AG04450 (cell line): ENCODE results near the gene ACER2. TPM values are rescaled to one million over a fixed set of nuclear protein-coding genes. Genes with fewer than 3 reads are reported as not detected.

ENCODE experiments used
- CTCF ChIA-PET: fragments of 300-600, 350-600 bp; formaldehyde crosslinking; extraction: SDS; loops from one replicate; lab custom pipeline; 2022; ENCODE audit warnings: antibody characterized with exemption, inconsistent platforms; lab: Charles Lee
- POLR2A ChIA-PET: fragments of 350-600 bp; formaldehyde crosslinking; extraction: SDS; loops from one replicate; lab custom pipeline; 2021; ENCODE audit warnings: antibody characterized with exemption, inconsistent platforms; lab: Yijun Ruan, JAX
- DNase-seq: peaks from one replicate; pipeline ENCODE4 v3.0.0-alpha.2; 2011; ENCODE audit warnings: low read depth, low spot score
- H3K27ac ChIP-seq: one replicate; pipeline ENCODE4 v1.5.1; 2012; ENCODE audit warnings: low read depth, low read length, control low read depth
- H3K27me3 ChIP-seq: one replicate; pipeline ENCODE4 v1.6.0; 2012; ENCODE audit warnings: low read length; ENCODE audit not compliant: control insufficient read depth, insufficient read depth
- H3K4me3 ChIP-seq: 2 replicates; pipeline ENCODE4 v1.5.1; 2011; ENCODE audit warnings: mild to moderate bottlenecking, low read depth, low read length, control low read depth
- H3K9me3 ChIP-seq: 2 replicates; pipeline ENCODE4 v1.5.1; 2012; ENCODE audit warnings: low read length; ENCODE audit not compliant: control insufficient read depth, insufficient read depth
- CTCF ChIP-seq: IDR thresholded peaks from 2 replicates; pipeline ENCODE4 v1.5.1; 2011; ENCODE audit warnings: low read depth, low read length, control low read depth, inconsistent platforms
- polyA plus RNA-seq: library from polyadenylated mRNA; depleted of rRNA; stranded (reverse); fragments of >200 nt; gene quantifications from 2 replicates; pipeline ENCODE4 v1.2.3, GENCODE V29; 2011

The ACER2 gene
- polyA plus RNA-seq, 1 experiment, result 2.3 TPM

DNA sequence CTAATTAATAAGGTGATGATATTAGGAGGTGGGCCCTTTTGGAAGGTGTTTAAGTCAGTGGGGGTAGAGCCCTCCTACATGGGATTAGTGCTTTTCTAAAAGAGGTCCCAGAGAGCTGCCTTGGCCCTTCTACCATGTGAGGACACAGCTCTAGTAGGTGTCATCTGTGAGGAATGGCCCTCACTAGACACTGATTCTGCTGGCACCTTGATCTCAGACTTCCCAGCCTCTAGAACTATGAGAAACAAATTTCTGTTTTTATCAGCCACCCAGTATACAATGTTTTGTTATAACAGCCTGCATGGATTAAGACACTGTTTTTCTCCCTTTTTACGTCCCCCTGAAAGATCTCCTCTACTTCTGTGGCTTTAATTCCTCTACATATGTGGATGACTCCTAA is 31.6 kb downstream of the ACER2 start:
- ChIA-PET CTCF (interaction anchor here (1.5 to 2.4 kb wide), 2 partner anchors 17 to 25 kb away, joined by 5 to 20 read pairs; no protein-coding TSS in a partner anchor), POLR2A (interaction anchor here (1.2 kb wide), 1 partner anchor 60 kb away, joined by 6 read pairs; the partner anchor contains the start of gene RPS6)
- no peak overlapping the region for H3K4me3 ChIP-seq
- H3K9me3 ChIP-seq, result no peaks in the 10 kb centered on the region
- no peak overlapping the region for H3K27ac ChIP-seq
- H3K27me3 ChIP-seq, result no peaks in the 10 kb centered on the region
- no peak for DNase-seq
- no peak for TF ChIP-seq CTCF

- no peak for TF ChIP-seq CTCF
- Histone ChIP-seq H3K4me3 (no peak overlapping the region), H3K27ac (no peak overlapping the region), H3K9me3 (no peaks in the 10 kb centered on the region), H3K27me3 (no peaks in the 10 kb centered on the region)
- ChIA-PET POLR2A (interaction anchor here (1.2 kb wide), 1 partner anchor 61 kb away, joined by 6 read pairs; the partner anchor contains the start of gene RPS6), CTCF (interaction anchor here (1.1 to 1.5 kb wide), 2 partner anchors 16 to 24 kb away, joined by 5 read pairs; no protein-coding TSS in a partner anchor)
- no peak for DNase-seq
Measured at GRCh38 chr9:19440823-19441580, 32.2 kb downstream of the ACER2 start.

DNA sequence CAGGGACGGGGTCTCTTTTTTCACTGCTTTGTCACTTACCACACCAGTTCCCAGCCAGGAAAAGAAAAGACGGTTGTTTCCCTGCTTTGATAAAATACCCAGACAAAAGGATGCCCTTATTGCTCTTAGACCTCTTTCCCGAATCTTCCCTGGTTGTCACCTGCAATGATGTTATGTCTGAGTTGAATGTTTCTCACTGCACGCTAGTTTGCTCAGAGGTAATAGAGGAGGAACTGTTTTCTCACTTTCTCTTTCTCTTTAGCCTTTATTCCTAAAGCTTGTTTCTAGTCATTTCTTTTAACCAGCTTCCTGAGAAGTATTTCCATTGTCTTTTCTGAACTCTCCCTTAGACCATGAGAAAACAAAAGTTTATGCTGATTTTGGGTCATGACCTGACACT is 32.9 kb downstream of the ACER2 start:
- no peaks in the 10 kb centered on the region for H3K9me3 ChIP-seq
- CTCF ChIA-PET, result interaction anchor here (1.1 to 1.5 kb wide), 2 partner anchors 16 to 23 kb away, joined by 5 read pairs; no protein-coding TSS in a partner anchor

DNA sequence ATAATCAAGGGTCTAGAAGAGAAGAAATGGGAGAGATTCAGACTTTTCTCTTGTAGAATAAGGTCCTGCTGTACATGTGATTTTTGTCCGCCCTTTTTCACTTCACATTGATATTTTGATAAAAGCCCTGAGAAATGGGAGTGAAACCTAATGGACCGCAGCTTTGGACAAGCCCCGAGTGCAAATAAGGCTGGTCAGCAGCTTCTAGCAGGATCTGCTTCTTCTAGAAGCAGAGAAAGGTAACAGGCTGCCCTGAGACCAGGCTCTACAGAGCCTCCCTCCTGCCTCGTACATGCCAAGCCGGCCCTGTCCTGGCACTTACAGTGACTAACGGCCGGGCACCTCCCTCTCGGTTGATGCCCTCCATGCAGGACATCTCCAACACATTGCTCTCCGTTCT is 33.4 kb downstream of the ACER2 start:
- ChIA-PET CTCF (interaction anchor here (1.1 kb wide), 1 partner anchor 23 kb away, joined by 5 read pairs; no protein-coding TSS in a partner anchor), POLR2A (no interaction called here)
- Histone ChIP-seq H3K27me3 (no peaks in the 10 kb centered on the region), H3K27ac (no peak overlapping the region), H3K9me3 (no peaks in the 10 kb centered on the region), H3K4me3 (no peak overlapping the region)
- no peak for DNase-seq
- TF ChIP-seq CTCF, result no peak

More for the DNA sequence above, 32.9 kb downstream of the ACER2 start:
- TF ChIP-seq CTCF, result no peak
- POLR2A ChIA-PET, result interaction anchor here (1.2 kb wide), 1 partner anchor 62 kb away, joined by 6 read pairs; the partner anchor contains the start of gene RPS6
- Histone ChIP-seq H3K4me3 (no peak overlapping the region), H3K27me3 (no peaks in the 10 kb centered on the region), H3K27ac (no peak overlapping the region)
- no peak for DNase-seq

DNA sequence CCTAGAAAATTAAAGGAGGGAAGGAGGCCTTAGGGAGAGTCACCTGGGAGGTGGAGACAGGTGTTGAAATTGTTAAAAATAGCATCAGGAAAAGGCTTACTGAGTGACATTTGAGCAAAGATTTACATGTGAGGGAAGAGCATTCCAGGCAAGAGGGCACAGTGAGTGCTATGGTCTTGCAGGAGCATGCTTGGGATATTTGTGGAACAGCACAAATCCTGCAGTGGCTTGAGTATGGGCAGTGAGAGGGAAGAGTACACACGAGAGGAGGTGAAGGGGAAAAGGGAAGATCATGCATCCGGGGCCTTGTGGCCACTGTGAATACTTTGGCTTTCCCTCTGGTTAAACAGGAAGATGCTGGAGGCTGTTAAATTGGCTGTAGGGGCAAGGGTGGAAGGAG is 36.6 kb downstream of the ACER2 start:
- TF ChIP-seq CTCF, result no peak
- no peaks in the 10 kb centered on the region for H3K9me3 ChIP-seq

More for the DNA sequence above, 36.6 kb downstream of the ACER2 start:
- POLR2A ChIA-PET, result no interaction called here
- no peak for DNase-seq
- CTCF ChIA-PET, result interaction anchor here (2.9 kb wide), 1 partner anchor 11 kb away, joined by 9 read pairs; no protein-coding TSS in a partner anchor
- H3K27ac ChIP-seq, result no peak overlapping the region
- H3K27me3 ChIP-seq, result no peaks in the 10 kb centered on the region
- H3K4me3 ChIP-seq, result no peak overlapping the region
